HG03139 (cell line): ENCODE data around the gene RNF217.
"Not testable (repeated sequence)": the region's sequence is repeated elsewhere in the genome, so short reads cannot be mapped to it uniquely, and the experiment has no call there.

ENCODE experiments used
- ATAC-seq: cut with Tn5 transposase; IDR thresholded peaks from one replicate; pipeline ENCODE4 v1.9.1; 2021; ENCODE audit not compliant: unreplicated experiment

Gene RNF217

DNA sequence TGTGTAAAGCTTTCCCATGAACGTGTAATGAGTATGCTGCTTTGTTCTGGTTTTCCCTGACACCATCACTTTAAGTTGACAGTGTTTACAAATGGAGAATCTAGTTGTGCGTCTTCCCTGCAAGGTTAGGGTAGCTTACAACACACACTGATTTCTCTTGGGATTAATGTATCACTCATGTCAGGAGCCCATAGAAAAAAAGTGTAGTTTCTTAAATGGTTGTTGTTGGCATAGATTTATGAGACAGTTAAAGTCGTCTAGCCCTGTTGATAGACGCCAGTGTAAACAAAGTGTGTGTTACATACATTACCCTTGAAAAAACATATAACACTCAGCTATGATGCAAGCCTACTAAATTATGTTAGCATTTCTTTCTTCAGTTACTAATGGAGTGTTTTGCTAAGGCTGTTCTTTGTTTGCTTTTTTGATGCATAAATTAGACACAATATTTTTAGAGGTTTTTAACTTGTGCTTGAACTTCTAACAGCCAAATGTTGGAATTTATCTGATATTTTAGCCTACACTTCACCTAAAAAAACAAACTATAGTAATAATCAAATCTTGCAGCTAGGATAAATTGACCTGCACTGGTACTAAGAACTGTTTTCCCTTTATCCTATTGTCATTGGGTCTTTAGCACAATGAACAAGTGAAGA is 88.6 kb downstream of the RNF217 start:
- no peak for ATAC-seq

DNA sequence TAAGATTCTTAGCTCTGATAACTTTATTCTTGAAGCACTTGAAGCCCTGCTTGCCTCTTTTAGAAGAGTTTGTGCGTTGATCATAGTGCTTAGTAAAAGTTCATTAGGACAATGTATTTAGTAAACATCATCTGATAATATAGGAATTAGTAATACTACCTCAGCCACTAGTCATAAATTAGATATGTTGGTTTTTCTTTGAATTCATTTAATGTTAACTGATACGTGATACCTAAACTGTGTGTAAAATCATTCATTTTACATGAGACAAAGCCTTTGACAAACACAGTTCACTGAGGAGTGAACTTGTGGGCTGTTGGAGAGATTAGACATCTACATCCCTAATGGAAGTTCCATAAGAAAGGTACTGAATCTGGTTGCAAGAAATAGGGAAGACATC is 91.6 kb downstream of the RNF217 start:
- ATAC-seq, result no peak

DNA sequence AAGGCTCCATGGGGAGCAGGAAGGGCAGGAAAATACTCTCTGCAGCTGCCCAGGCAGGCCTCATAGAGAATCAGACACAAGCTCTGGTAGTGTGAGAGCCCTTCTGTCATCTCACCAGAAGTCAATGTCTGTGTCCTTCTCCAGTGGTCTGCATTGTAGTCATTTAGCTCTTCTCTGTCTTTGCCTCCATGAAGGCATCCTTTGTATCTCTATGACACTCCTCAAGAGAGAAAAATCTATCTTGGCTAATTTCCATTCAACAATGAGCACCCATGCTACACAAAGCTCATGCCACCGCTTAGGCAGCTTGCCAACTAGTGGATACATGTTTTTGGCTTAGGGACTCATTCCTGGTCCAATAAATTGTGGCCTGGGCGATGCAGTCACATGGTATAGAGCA is 92.1 kb downstream of the RNF217 start:
- no peak for ATAC-seq

DNA sequence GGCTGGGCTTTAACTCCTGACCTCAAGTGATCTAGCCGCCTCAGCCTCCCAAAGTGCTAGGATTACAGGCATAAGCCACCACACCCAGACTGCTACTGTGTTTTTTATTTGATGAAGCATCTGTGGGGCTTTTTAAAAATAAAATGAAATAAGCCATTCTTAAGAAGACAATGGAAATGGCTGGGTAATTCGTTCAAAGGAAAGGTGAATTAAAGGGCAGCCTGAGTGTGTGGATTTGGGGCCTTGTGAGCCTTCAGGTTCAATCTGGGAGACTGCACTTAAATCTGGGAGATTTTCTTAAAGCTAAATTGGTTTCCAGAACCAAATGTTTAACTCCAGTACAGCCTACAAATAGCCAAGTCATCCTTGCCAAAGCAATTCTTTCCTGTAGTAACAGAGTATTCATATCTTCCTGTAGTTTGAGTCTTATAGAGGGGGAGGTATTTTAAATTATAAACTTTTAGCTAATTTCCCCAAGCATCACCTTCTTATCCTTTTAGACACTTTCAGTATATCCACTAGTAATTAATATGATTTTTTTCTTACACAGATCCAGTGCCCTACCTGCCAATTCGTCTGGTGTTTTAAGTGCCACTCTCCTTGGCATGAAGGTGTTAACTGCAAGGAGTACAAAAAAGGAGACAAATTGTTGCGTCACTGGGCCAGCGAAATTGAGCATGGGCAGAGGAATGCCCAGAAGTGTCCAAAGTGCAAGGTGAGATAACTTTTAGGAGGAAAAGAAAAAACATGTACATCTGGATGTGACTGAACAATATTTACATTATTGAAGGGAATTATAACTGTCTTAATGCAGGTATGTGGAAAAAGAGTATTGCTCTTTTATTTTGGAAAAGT is 95.4 kb downstream of the RNF217 start:
- ATAC-seq, result no peak

DNA sequence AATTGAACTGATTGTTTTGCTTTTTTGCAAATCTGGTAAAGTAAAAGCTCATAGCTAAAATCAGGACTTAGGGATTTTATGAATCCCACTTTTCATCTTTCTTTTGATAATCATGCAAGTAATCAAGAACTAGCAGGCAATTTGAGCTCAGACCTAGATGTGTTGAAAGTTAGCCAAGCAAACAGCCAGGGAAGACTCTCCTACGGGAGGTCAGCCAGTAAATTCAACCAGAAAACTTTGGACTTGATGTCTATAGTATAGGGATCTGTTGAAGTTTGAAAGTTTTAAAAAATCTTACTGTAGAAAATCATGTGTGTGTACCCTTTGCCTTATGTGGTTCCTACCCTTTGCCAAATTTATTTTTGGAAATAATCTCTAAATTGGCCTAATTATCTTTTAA is 96.3 kb downstream of the RNF217 start:
- ATAC-seq, result no peak

DNA sequence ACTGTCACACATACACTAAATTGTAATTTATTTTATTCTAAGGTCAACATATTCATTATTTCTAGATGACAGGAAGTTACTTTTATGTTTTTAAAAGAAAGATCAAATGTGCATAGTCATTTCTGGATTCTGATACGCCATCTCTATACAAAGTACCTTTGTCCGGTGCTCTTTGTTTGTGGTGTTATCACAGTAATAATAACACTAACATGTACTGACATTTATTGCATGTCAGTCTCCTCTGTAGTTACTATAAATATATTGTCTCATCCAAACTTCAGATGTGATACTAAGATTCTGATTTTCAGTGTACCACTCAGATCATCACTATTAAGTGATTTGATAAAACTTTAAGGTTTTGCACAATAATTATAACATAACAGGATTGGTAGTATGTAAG is 101.1 kb downstream of the RNF217 start:
- no peak for ATAC-seq

DNA sequence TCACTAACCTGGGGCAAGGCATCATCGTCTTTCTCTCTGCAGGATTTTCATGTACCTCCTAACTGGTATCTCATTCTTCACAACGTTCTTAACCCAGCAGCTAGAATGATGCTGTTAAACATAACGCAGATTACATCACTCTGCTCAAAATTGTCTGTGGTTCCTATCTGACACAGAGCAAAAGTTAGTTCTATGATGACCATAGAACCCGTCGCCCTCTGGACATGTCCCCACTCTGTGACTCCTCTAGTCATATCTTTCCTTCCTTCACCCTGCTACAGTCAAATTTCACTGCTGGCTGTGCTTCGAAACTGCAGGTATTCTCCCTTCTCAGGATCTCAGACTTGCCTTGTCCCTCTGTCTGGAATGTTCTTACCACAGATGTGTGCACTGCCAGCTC is 103.9 kb downstream of the RNF217 start:
- ATAC-seq, result no peak

DNA sequence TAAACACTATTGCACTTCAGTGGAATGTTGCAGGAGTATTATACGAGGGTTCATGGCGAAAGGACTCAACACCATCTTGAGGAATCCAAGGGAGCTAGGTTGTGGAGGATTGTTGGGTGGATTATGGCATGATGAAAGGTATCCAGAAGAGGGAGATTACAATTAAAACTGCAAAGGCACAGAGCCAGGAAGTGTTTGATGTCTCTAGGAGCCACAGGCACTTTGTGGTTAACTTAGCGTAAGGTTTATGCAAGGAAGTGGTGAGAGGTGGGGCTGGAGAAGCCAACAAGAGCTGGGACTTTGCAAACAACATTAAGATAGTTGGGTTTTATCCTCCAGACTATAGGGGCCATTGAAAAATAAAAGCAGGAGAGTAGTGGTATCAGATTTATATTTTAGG is 104.7 kb downstream of the RNF217 start:
- ATAC-seq, result no peak

DNA sequence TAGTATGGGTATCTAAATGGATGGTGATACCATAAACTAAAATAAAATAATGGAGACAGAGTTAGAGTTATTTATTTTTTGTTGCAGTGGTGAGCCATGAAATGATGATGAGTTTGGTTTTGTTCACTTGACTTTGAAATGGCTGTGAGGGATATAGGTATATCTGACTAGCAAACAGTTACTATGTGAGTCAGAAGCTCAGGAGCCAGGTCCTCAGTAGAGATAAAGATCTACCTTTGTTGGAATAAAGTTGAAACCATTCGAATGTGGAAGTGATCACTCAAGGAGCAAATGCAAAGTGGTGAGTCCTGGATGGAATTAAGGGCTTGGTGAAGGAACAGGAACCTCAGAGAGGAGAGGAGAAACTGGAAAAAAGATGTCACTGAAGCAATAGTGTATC is 105.3 kb downstream of the RNF217 start:
- ATAC-seq, result no peak

DNA sequence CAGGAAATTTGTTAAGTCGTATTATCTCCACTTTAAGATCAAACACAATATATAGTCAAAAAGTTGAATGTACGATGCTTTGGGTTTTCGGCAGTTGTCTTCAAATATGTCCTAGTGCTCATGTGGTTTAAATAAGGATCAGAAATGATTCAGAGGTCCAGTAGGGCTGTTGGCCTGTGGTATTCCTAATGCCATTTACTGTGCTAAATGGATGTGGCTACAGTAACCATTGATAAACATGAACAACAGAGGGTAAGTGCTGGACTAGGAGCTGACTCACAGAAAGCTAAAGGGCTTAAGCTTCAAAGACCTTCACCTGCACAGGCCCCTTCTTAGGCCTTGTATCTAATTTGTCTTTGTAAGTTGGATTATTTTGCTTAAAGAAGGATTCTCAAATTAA is 110.8 kb downstream of the RNF217 start:
- no peak for ATAC-seq

DNA sequence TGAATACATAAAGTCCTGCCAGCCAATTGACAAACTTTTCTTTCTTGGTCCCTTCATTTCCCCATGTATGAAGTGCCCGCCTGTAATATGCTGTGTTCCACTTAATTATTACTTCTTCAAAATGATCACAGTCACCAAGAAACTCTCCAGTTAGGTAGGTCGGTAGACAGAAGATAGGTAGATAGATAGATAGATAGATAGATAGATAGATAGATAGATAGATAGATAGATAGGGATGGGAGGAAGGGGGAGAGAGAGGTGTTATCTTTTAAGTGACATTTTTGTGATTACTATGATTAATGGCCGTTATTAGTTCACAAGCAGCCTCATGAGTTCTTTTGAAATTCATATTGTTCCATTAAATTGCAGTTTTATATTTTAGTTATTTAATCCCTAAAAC is 111.9 kb downstream of the RNF217 start:
- no peak for ATAC-seq

DNA sequence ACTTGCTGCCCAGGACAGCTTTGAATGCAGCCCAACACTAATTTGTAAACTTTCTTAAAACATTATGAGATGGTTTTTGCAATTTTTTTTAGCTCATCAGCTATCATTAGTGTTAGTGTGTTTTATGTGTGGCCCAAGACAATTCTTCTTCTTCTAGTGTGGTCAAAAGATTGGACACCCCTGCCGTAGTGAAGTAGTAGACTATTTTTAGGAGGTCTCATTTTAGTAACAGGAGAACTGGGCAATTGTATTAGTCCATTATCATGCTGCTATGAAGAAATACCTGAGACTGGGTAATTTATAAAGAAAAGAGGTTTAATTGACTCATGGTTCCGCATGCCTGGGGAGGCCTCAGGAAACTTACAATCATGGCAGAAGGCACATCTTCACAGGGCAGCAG is 112.8 kb downstream of the RNF217 start:
- ATAC-seq, result not testable (repeated sequence)

DNA sequence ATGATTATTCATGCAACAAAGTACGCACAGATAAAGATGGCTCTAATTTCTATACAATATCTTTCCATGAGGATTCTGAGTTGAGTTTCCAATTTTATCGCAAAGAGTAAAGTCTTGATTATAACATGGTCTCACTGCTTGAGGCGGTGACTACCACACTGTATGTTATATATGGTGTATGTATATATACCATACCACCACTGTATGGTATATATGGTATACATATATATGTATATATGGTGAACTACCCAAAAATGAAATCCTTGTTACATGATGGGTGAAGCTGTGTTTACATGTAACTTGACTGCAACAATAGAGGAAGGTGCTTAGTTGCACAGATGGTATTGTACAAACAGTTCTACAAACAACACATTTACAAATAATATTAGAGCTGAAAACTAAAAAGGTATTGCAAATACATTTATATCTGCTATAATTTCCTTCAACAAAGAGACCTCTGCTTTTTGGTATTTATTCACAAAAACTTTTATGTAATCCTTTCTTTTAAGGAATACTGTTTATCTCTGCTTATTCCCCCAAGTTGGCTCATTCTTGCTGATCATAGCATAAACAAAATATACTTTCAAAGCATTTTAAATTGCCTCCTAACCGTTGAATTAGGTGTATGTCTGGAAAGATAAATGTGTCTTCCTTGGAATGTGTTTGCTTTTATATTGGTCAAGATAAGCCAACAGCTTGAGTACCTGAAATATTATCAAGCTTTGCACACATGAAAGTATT is 113.7 kb downstream of the RNF217 start:
- no peak for ATAC-seq

DNA sequence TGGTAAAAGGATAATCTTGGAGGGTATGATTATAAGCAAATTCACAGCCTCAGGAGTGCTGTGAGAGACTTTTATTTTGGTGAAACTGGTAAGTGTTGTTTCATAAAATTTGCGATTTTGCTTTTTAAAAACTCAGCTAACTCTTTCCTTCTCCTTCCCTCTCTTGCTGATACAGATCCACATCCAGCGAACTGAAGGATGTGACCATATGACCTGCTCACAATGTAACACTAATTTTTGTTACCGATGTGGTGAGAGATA is 114.2 kb downstream of the RNF217 start:
- no peak for ATAC-seq

DNA sequence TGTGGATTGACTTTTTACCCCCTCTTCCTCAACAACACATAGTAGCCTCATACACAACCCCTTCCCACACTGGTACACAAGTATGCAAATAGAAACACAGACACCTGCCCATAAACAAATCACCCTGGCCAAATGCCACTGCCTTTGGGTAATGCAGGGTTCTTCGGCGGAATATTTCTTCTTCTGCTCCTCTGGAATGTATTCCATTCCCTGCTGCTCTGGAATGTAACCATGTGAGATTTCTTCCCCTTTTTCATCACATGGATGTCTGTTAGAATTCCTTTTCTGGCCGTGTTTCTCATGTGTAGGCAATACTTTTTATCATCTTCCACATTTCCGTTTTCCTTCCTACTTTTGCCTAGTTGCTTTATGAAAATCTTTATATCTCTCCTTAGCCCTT is 115.2 kb downstream of the RNF217 start:
- ATAC-seq, result no peak

DNA sequence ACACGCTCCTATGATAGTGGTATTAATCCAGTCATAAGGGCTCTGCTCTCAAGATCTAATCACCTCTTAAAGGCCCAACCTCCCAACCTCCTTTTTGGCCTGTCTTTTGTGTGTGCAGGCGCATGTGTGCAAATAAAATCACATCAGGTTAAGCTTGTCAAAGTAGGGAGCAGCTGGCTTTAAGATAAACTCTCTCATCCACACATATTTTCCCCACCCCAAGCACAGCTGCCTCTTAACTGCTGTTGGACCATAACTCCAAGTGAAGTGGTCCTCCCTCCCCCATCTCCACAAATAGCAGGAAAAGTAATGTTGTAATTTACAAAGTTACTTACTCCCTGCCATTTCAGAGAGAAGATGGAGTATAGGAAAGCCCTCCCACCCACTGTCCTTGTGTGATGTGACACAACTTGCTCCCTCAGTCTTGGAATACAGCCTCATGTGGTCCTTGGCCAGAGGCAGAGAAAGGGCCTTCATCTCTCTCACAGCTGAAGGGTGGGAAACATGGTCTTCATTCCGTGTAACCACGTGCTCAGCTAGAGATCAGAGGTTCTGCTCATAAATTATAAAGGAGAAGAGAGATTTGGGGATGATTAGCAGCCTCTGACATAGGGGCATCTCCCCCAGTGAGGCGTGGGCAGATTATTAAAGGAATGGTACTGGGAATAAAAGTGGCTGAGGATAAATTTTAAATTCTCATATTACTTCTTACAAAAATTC is 116.5 kb downstream of the RNF217 start:
- no peak for ATAC-seq

DNA sequence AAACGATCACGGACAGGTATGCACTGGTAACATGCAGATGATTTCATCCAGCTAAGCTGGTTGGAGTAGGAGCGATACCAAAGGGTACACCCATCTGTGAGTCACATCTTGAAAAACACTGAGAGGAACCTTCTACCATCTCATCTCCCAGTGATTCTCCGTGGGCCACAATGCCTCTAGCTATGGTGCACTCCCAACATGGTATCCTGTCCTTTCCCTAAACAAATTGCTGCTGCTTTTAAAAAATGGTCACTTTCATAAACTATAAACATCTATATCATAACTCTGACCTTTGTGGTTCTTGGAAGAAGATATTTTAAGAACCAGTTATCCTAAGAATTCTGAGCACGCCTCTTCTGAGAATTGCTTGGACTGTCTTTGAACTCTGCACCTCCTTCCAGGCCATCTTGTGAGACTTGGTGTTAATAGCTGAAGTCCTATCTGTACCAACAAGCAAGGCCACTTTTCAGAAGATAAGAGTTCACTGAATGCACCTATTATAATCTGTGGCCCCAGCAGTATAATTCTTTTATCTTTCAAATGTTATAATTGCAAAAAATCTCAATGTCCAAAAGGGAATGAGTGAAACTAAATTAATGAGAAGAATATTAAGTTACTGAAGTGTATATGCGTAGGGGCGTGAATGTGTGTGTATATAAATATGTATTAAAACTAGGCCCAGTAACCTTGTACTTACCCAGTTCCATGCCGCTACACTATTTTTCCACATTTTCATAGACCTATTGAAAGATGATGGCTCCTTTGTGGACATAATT is 120.9 kb downstream of the RNF217 start:
- ATAC-seq, result no peak

DNA sequence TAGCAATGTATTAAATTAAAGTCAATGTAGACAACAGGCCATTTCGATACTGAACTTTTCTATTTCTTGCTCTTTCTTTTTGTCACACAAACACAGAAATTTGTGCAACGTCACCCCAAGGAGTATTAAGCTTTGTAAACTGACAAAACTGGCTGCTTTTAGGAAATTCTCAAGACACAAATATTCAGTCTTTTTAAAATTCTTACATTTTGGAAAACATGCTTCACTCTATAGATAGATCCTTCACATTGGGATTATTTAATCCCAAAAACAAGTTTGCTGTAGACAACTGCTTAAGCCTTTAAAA is 121.4 kb downstream of the RNF217 start:
- no peak for ATAC-seq

DNA sequence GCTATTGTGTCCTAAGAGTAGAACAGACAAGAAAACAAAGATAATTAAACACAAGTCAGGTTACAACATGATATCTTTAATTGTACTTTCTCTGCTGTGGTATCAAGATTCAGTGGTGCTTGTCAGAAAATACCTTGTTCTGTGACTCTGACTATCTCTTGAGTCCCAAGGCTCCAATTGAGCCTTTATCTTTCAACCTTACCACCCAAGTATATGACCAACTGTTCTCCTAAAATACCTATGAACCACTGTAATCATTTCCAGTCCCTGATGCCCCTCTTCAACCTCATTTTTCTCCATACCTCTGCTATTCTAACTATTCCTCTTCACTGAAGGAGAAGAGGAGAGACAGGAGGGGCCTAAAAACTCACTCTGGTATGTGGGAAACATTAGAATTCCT is 124.5 kb downstream of the RNF217 start:
- no peak for ATAC-seq

DNA sequence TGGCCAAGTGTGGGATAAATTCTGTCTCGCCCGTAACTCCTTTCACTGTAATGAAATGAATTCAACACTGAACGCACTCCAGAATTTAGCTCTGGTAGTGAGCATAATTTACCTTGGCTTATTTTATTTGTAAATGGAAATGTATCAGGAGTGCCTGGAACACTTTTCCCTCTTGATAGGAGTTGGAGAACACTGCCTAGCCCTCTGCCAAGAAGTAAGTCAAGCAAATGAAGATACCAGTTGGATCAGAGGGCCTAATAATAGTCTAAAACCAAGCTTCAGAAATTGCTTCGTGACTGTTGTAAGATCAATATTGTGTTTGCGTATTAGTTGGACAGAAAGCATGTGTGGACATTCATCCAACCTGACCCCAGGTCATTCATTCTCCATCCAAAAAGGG is 126.7 kb downstream of the RNF217 start:
- ATAC-seq, result no peak

DNA sequence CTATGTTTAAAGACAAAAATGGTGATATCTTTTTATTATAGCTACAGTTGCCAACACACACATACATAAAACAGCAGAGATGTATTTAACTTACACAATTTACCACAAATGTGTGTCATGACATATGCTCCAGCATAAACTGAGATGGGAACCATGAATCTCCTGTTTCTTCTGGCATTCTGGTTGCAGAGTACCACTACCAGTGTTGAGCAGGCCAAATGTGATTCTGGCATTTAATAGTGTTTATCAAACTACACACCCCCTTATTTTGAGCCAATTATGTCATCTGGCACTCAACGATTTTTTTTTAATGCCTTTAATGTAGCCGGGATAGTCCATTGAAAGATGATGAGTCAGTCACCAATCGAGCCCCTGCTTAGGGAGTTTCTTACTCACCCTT is 132.3 kb downstream of the RNF217 start:
- ATAC-seq, result no peak
